A549 treated with AZD9567 at 1 μM for 4 hours (cell line): Measurements from ENCODE around the gene SYCP2L. TPM values are rescaled to one million over a fixed set of nuclear protein-coding genes. Genes with fewer than 3 reads are reported as not detected.

Source experiments
- total RNA-seq: library from RNA; stranded (reverse); fragments of 200-300 nt; extraction: Qiagen RNA extraction; gene quantifications from 5 replicates; pipeline ENCODE4 v1.2.3, GENCODE V29; 2022; ENCODE audit not compliant: insufficient read depth

Gene SYCP2L
- total RNA-seq = 1.1 to 3.6 TPM (median 2.2 TPM) in 5 replicates

DNA sequence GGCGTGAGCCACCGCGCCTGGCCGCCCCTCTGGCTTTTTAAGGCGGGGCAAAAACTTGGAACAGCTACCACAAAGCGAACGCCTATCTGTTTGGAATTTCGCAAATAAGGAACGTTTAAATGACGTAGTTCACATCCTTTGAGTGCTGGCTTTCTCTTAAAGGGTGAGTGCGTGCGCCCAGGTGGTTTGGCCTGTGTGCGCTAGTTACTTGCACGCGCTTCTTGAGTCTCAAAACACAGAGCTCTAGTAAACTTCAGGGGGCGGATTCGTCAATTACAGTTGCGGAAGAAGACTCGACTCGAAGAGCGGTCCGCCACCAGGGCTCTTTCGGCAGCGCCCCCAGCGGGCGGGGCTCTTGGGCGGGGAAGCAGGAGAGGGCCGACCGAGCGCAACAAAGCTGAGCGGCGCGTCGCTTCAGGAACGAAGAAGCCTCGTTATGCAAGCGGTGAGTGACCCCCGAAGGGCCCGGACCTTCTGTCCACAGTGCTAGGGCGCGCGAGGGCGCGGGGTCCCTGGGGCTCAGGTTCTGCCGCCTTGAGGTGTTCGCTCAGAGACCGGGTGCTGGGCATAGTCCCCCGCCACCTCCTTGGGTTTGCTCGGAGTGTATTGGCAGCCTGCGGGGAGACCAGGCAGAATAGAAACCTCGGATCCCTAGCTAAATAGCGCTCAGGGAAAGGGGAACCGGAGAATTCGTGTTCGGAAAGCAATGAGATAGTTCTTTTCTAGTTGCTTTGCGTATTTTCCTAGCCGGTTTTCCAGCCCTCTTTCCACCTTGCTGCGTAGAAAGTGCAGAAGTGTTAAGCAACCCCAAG lies at the start of gene SYCP2L:
TSS of gene SYCP2L (plus strand) at position 362 of the 812 bp plus-strand sequence. CDS start at position 437, 75 bp downstream.

GRCh38 chr6:10837995-10838793 lies 48.7 kb upstream of the SYCP2L start, which contains the start of gene MAK:
TSS of gene MAK (minus strand) at chr6:10838539. CDS start at chr6:10830648, 7,891 bp downstream.

Other genes starting within 250 kb of the SYCP2L start
- gene C6orf52, start 192.4 kb upstream of the SYCP2L start, total RNA-seq = 1.9 to 2.6 TPM (median 2.2 TPM) in 4 of 5 replicates, not detected in the other
- 18.5 to 20.1 TPM (median 19.1 TPM) in 5 replicates for gene PAK1IP1, start 192.1 kb upstream of the SYCP2L start, total RNA-seq
- gene TMEM14C, start 164.0 kb upstream of the SYCP2L start, total RNA-seq = 147 to 171 TPM (median 151 TPM) in 5 replicates
- gene TMEM14B, start 139.2 kb upstream of the SYCP2L start, total RNA-seq = 124 to 163 TPM (median 136 TPM) in 5 replicates
- gene MAK, start 48.5 kb upstream of the SYCP2L start, total RNA-seq = 0.09 to 0.21 TPM (median 0.16 TPM) in 4 of 5 replicates, not detected in the other
- not detected in 5 replicates for gene GCM2, start 5.0 kb upstream of the SYCP2L start, total RNA-seq
- gene ELOVL2, start 157.3 kb downstream of the SYCP2L start, total RNA-seq = 5.1 to 6.6 TPM (median 6.5 TPM) in 5 replicates
- 14.3 to 17.2 TPM (median 16.2 TPM) in 5 replicates for gene SMIM13, start 206.8 kb downstream of the SYCP2L start, total RNA-seq
- gene ERVFRD-1, start 224.7 kb downstream of the SYCP2L start, total RNA-seq = not detected in 5 replicates